Brain microvascular endothelial cell (primary cell): ENCODE data around the gene CNTRL.

Source experiments
- DNase-seq: peaks from one replicate; pipeline ENCODE4 v3.0.0-alpha.2; 2020
- H3K27ac ChIP-seq: fragments of 250-450 bp; sonication (Bioruptor Pico); 2 replicates; pipeline ENCODE4 v1.5.1; 2020; ENCODE audit warnings: mild to moderate bottlenecking, moderate library complexity
- H3K27me3 ChIP-seq: fragments of 250-450 bp; sonication (Bioruptor Pico); replicated peaks from 2 replicates; pipeline ENCODE4 v1.5.1; 2020; ENCODE audit warnings: mild to moderate bottlenecking
- H3K36me3 ChIP-seq: fragments of 250-450 bp; sonication (Bioruptor Pico); replicated peaks from 2 replicates; pipeline ENCODE4 v1.5.1; 2020; ENCODE audit warnings: mild to moderate bottlenecking
- H3K4me3 ChIP-seq: 2 replicates; pipeline ENCODE4 v1.5.1; 2011; ENCODE audit warnings: low read depth, mild to moderate bottlenecking, control low read depth, low read length, moderate library complexity
- CTCF ChIP-seq: IDR thresholded peaks from 2 replicates; pipeline ENCODE4 v1.5.1; 2011; ENCODE audit warnings: low read depth, mild to moderate bottlenecking, moderate library complexity, low read length, control low read depth, inconsistent platforms; ENCODE audit errors: missing control alignments
- in situ Hi-C: cut with HindIII; loops from 2 replicates; pipeline ENCODE4 v1.10.0; 2017; ENCODE audit warnings: low sequenced_read_pairs, low pct_ligation_motif_present

The CNTRL gene

GRCh38 chr9:121118266-121118665, 43.5 kb downstream of the CNTRL start:
- DNase-seq = no peak
- H3K27me3 ChIP-seq = no peaks in the 10 kb centered on the region
- TF ChIP-seq CTCF = no peak
- no peaks in the 10 kb centered on the region for H3K36me3 ChIP-seq
- no peak overlapping the region for H3K4me3 ChIP-seq
- in situ Hi-C loops = no loop called here
- no peak overlapping the region for H3K27ac ChIP-seq

GRCh38 chr9:121120386-121120785, 45.6 kb downstream of the CNTRL start:
- TF ChIP-seq CTCF = no peak
- H3K27ac ChIP-seq = no peak overlapping the region
- DNase-seq = no peak
- no peaks in the 10 kb centered on the region for H3K36me3 ChIP-seq
- H3K27me3 ChIP-seq = no peaks in the 10 kb centered on the region
- in situ Hi-C loops = no loop called here
- H3K4me3 ChIP-seq = no peak overlapping the region

GRCh38 chr9:121121582-121122087, 46.9 kb downstream of the CNTRL start:
- no peaks in the 10 kb centered on the region for H3K36me3 ChIP-seq
- in situ Hi-C loops = no loop called here
- H3K27me3 ChIP-seq = no peaks in the 10 kb centered on the region
- TF ChIP-seq CTCF = peak; percentile 52
- H3K27ac ChIP-seq = peak overlapping the region; percentile 19
- DNase-seq = peak; percentile 99
- peak overlapping the region; percentile 53 for H3K4me3 ChIP-seq

- no peak for TF ChIP-seq CTCF
- no peak for DNase-seq
- Histone ChIP-seq H3K27me3 (no peaks in the 10 kb centered on the region), H3K27ac (no peak overlapping the region), H3K4me3 (peak overlapping the region; percentile 53), H3K36me3 (no peaks in the 10 kb centered on the region)
- in situ Hi-C loops = no loop called here
These were observed 47.7 kb downstream of the CNTRL start for GRCh38 chr9:121122246-121123032.

- in situ Hi-C loops = no loop called here
These were observed 49.2 kb downstream of the CNTRL start for GRCh38 chr9:121123816-121124535.

More at GRCh38 chr9:121123816-121124535, 49.2 kb downstream of the CNTRL start:
- no peak overlapping the region for H3K4me3 ChIP-seq
- no peaks in the 10 kb centered on the region for H3K36me3 ChIP-seq
- no peak for TF ChIP-seq CTCF
- H3K27ac ChIP-seq = no peak overlapping the region
- H3K27me3 ChIP-seq = no peaks in the 10 kb centered on the region
- no peak for DNase-seq
